Tibial nerve (tissue), 4 donors: ENCODE measurements around the gene FJX1. TPM values are rescaled to one million over a fixed set of nuclear protein-coding genes. Genes with fewer than 3 reads are reported as not detected.

Experiments
- DNase-seq, 2 donors: peaks; one replicate each; pipeline ENCODE4 v3.0.0-alpha.2; 2019; ENCODE audit warnings: low spot score in 2 of 2
- H3K27ac ChIP-seq, 4 donors: fragments of 200-600 bp; sonication (generic) in 3 of 4; one replicate each; pipeline ENCODE4 v1.5.1; 2017 to 2019; ENCODE audit warnings: mild to moderate bottlenecking in 1 of 4
- H3K27me3 ChIP-seq, 2 donors: fragments of 200-600 bp; sonication (generic) in 1 of 2; one replicate each; pipeline versions ENCODE4 v1.5.1 to v1.6.0; 2017 to 2019
- H3K36me3 ChIP-seq, 3 donors: fragments of 200-600 bp; sonication (generic); one replicate each; pipeline ENCODE4 v1.5.1; 2018 to 2019
- H3K4me1 ChIP-seq, 4 donors: fragments of 200-600 bp; sonication (generic) in 3 of 4; one replicate each; pipeline ENCODE4 v1.5.1; 2017 to 2019
- H3K4me3 ChIP-seq, 4 donors: fragments of 200-600 bp; sonication (generic) in 3 of 4; one replicate each; pipeline ENCODE4 v1.5.1; 2017 to 2019; ENCODE audit warnings: mild to moderate bottlenecking in 1 of 4, moderate library complexity in 1 of 4
- H3K9me3 ChIP-seq, 4 donors: fragments of 200-600 bp; sonication (generic) in 3 of 4; one replicate each; pipeline ENCODE4 v1.5.1; 2017 to 2019
- EP300 ChIP-seq, 2 donors: sonication (generic); formaldehyde crosslinking; IDR thresholded peaks; one replicate each; pipeline ENCODE4 v1.6.1; 2017; ENCODE audit warnings: antibody characterized with exemption in 2 of 2, mild to moderate bottlenecking in 1 of 2
- POLR2A ChIP-seq, 2 donors: fragments of 450-650 bp; IDR thresholded peaks; one replicate each; pipeline ENCODE4 v1.6.1; 2017; ENCODE audit warnings: antibody characterized with exemption in 2 of 2, mild to moderate bottlenecking in 2 of 2, moderate library complexity in 2 of 2
- WGBS, 2 donors: methylation state at CpG; one replicate each; pipeline ENCODE4 v1.1.5; 2018; 5-methylcytosine and 5-hydroxymethylcytosine counted together
- total RNA-seq, 4 donors: library from RNA; depleted of rRNA; stranded (reverse); fragments of >200 nt; gene quantifications; one replicate each; pipeline ENCODE4 v1.1.0, GENCODE V29; 2016
- TF ChIP-seq, protein P1 (sequence below), 5 experiments: fragments of 200-600 bp in 3 of 5; fragments of 450-650 bp in 2 of 5; sonication (generic) in 3 of 5; IDR thresholded peaks; one replicate each; pipeline ENCODE4 v1.5.1; 2016 to 2019; ENCODE audit warnings: antibody characterized with exemption in 5 of 5, mild to moderate bottlenecking in 3 of 5, moderate library complexity in 2 of 5

Gene FJX1
- total RNA-seq, 4 donors from 2014 or later, result 1.5 to 7.2 (median 4.9) TPM

DNA sequence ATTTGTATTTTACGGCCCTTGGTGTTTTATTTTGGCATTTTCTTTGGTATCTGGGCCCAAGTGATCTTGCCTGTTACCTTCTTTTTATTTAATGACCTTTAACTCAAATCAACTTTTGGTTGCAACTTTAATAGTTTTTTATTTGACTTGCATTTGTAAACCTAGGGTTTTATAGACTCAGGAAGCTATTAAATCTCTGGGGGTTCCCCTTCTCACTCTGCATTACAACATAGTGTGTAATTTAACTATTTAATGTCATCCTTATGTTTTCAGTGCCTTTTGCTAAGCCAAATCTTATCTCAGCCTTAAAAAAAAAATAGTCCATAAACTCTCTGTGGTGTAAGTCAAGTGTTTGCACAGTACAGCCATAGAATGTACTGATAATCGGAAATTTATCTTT, 3.4 kb downstream of the FJX1 start:
- Histone ChIP-seq H3K9me3 (no peaks in the 10 kb centered on the region), H3K4me3 (no peak overlapping the region), H3K36me3 (no peaks in the 10 kb centered on the region), H3K27me3 (peaks cover 0 to 6% of the 10 kb centered on the region in 2 donors), H3K27ac (no peak overlapping the region), H3K4me1 (peaks cover 0 to 30% (median 21%) of the 10 kb centered on the region in 4 donors)
- 79 to 82% methylated on average over 2 of the region's 2 CpGs for WGBS, 2 donors
- TF ChIP-seq EP300 (IDR thresholded peaks at IDR 0.05) (no peak), POLR2A (IDR thresholded peaks at IDR 0.05) (no peak)
- TF ChIP-seq, protein P1, sequence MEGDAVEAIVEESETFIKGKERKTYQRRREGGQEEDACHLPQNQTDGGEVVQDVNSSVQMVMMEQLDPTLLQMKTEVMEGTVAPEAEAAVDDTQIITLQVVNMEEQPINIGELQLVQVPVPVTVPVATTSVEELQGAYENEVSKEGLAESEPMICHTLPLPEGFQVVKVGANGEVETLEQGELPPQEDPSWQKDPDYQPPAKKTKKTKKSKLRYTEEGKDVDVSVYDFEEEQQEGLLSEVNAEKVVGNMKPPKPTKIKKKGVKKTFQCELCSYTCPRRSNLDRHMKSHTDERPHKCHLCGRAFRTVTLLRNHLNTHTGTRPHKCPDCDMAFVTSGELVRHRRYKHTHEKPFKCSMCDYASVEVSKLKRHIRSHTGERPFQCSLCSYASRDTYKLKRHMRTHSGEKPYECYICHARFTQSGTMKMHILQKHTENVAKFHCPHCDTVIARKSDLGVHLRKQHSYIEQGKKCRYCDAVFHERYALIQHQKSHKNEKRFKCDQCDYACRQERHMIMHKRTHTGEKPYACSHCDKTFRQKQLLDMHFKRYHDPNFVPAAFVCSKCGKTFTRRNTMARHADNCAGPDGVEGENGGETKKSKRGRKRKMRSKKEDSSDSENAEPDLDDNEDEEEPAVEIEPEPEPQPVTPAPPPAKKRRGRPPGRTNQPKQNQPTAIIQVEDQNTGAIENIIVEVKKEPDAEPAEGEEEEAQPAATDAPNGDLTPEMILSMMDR (IDR thresholded peaks at IDR 0.05), result no peak
- DNase-seq, result no peak

DNA sequence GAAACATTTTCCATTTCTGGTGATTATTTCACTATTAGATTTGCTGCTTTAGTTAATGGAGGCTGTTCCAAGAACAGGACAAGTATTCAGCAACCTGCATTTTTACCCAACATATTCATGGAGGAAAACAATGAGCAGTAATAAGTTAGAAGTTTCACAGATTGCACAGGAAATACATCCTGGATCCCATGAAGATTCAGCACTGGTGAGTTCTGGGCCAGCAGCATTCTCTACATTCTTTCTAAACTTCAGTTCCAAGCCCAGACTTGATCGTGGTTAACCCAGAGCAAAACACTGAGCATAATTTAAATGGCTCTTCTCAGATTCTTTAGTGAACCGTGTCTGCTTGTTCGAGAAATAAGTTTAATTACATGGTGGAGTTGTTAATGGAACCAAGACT, 3.8 kb downstream of the FJX1 start:
- H3K27me3 ChIP-seq, result peaks cover 0 to 6% of the 10 kb centered on the region in 2 donors
- 38 to 40% methylated on average over 3 of the region's 3 CpGs for WGBS, 2 donors
- H3K4me3 ChIP-seq, result no peak overlapping the region
- no peak for DNase-seq
- H3K4me1 ChIP-seq, result peaks cover 0 to 27% (median 21%) of the 10 kb centered on the region in 4 donors
- H3K9me3 ChIP-seq, result no peaks in the 10 kb centered on the region
- no peaks in the 10 kb centered on the region for H3K36me3 ChIP-seq
- H3K27ac ChIP-seq, result no peak overlapping the region
- TF ChIP-seq EP300 (IDR thresholded peaks at IDR 0.05) (no peak), POLR2A (IDR thresholded peaks at IDR 0.05) (no peak)
- TF ChIP-seq, protein P1 (IDR thresholded peaks at IDR 0.05), result no peak

DNA sequence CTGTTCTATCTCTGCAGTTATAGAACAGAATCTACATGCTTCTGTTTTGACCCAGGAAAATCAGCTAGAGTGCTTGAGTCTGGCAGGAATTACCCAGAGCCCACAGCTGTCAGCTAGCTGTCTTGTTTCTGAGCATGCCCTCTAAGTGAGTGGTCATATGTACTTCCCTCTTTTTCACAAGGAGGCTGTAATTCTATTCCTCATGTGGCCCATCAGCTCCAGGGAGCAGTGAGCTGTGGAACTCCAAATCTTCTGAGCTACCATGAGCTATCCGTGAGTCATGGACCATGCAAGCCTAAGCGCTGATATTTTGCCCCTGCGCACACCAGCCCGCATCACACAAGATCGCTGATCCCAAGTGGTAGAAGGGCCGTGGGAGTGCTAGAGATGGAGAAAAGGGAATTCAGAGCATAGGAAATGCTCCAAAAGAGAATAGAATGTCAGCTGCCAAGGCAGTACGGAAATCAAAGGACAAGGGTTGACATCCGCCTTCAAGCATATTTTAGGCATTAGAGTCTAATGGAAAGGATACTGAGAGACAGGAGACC, 5.4 kb downstream of the FJX1 start:
- no peak overlapping the region for H3K27ac ChIP-seq
- H3K4me1 ChIP-seq, result peaks cover 0 to 20% (median 19%) of the 10 kb centered on the region in 4 donors
- H3K36me3 ChIP-seq, result no peaks in the 10 kb centered on the region
- 78 to 80% methylated on average over 8 of the region's 8 CpGs for WGBS, 2 donors
- H3K4me3 ChIP-seq, result no peak overlapping the region
- TF ChIP-seq, protein P1 (IDR thresholded peaks at IDR 0.05), result no peak
- TF ChIP-seq POLR2A (IDR thresholded peaks at IDR 0.05) (no peak), EP300 (IDR thresholded peaks at IDR 0.05) (no peak)
- peaks cover 0 to 6% of the 10 kb centered on the region in 2 donors for H3K27me3 ChIP-seq
- no peak for DNase-seq
- no peaks in the 10 kb centered on the region for H3K9me3 ChIP-seq

DNA sequence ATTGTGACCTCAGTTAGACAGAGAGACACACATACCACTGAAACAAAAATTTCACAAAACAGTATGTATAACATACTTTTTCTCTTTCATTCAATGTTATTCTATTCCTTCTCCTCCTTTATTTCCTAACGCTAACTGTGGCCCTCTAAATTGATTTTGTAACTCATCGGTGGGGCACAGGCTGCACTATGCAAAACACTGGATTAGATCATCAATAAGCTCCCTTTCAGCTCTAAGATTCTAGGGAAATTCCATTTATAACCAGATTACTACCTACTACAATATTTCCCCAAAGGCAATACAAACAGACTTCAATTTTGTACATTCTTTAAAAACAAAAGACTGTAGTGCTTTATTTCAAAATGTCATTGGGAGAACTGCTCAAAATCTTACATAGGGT, 6.1 kb downstream of the FJX1 start:
- no peak for DNase-seq
- WGBS, 2 donors, result 55 to 67% methylated on average over 2 of the region's 2 CpGs
- no peak overlapping the region for H3K27ac ChIP-seq

DNA sequence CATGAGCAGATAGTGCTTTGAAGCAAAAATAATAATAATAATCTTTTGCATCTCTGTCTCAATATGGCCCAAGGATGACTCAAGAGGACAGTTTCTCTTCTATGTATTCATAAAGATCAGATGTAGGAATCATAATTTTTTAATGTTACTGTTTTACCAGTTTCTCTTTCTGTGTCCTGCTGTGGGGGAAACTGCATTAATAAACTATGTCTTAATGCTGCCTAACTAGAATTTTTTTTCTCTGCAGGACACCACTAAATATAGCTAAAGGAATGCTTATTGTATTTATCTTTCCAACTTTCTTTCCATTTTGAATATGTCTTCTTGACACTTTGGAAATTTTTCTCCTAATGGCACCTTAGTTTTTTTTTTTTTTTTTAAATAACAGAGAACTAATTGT, 6.5 kb downstream of the FJX1 start:
- Histone ChIP-seq H3K36me3 (no peaks in the 10 kb centered on the region), H3K27ac (no peak overlapping the region), H3K4me3 (no peak overlapping the region), H3K27me3 (peaks cover 0 to 6% of the 10 kb centered on the region in 2 donors), H3K9me3 (no peaks in the 10 kb centered on the region), H3K4me1 (peaks cover 0 to 10% (median 8%) of the 10 kb centered on the region in 4 donors)
- no peak for TF ChIP-seq POLR2A (IDR thresholded peaks at IDR 0.05)
- no peak for TF ChIP-seq EP300 (IDR thresholded peaks at IDR 0.05)
- TF ChIP-seq, protein P1 (IDR thresholded peaks at IDR 0.05), result no peak
- no peak for DNase-seq

More for the DNA sequence above, 6.1 kb downstream of the FJX1 start:
- Histone ChIP-seq H3K9me3 (no peaks in the 10 kb centered on the region), H3K27me3 (peaks cover 0 to 6% of the 10 kb centered on the region in 2 donors), H3K36me3 (no peaks in the 10 kb centered on the region), H3K4me3 (no peak overlapping the region), H3K4me1 (peaks cover 0 to 14% (median 13%) of the 10 kb centered on the region in 4 donors)
- TF ChIP-seq EP300 (IDR thresholded peaks at IDR 0.05) (no peak), POLR2A (IDR thresholded peaks at IDR 0.05) (no peak)
- TF ChIP-seq, protein P1 (IDR thresholded peaks at IDR 0.05), result no peak
